Common myeloid progenitor, CD34-positive (primary cell): ENCODE measurements around the gene CFLAR.

Experiments
- CTCF ChIA-PET: fragments of 350-600 bp; sonication (Branson Sonifier 250); formaldehyde crosslinking; loops from one replicate; lab custom pipeline; 2021; ENCODE audit warnings: antibody characterized with exemption; lab: Charles Lee
- POLR2A ChIA-PET: fragments of 350-600 bp; sonication (Branson Sonifier 250); formaldehyde crosslinking; loops from one replicate; lab custom pipeline; 2021; ENCODE audit warnings: antibody characterized with exemption; lab: Charles Lee
- DNase-seq, 3 donors: peaks; one replicate each; pipeline versions ENCODE4 v3.0.0 to v3.0.0-alpha.2; 2013
- H3K27ac ChIP-seq, 2 experiments: 1 replicate in 1 of 2; 2 replicates in 1 of 2; pipeline ENCODE4 v1.7.0; 2013; ENCODE audit warnings: inconsistent platforms in 2 of 2, low read length in 2 of 2, mild to moderate bottlenecking in 2 of 2, low read depth in 1 of 2, moderate library complexity in 1 of 2; ENCODE audit not compliant: severe bottlenecking in 2 of 2, insufficient read depth in 1 of 2, poor library complexity in 1 of 2
- H3K27me3 ChIP-seq, 5 experiments: replicated peaks in 2 of 5; 1 replicate in 3 of 5; 2 replicates in 2 of 5; pipeline versions ENCODE4 v1.6.1 to v1.7.0; 2013; ENCODE audit warnings: low read length in 4 of 5, mild to moderate bottlenecking in 2 of 5, moderate library complexity in 2 of 5, inconsistent platforms in 1 of 5; ENCODE audit not compliant: insufficient read depth in 5 of 5, control insufficient read depth in 4 of 5
- H3K36me3 ChIP-seq, 4 experiments: 1 replicate in 2 of 4; 2 replicates in 2 of 4; pipeline versions ENCODE4 v1.6.1 to v1.7.0; 2013; ENCODE audit warnings: low read length in 3 of 4, control low read depth in 1 of 4, mild to moderate bottlenecking in 1 of 4; ENCODE audit not compliant: control insufficient read depth in 4 of 4, insufficient read depth in 4 of 4
- H3K4me1 ChIP-seq, 4 experiments: 1 replicate in 3 of 4; 2 replicates in 1 of 4; pipeline versions ENCODE4 v1.6.1 to v1.7.1; 2013; ENCODE audit warnings: low read length in 3 of 4, mild to moderate bottlenecking in 3 of 4, control low read depth in 1 of 4, inconsistent platforms in 1 of 4, moderate library complexity in 1 of 4; ENCODE audit not compliant: control insufficient read depth in 4 of 4, insufficient read depth in 4 of 4; ENCODE audit errors: control extremely low read depth in 1 of 4
- H3K4me3 ChIP-seq, 7 experiments: 1 replicate in 4 of 7; 2 replicates in 3 of 7; pipeline versions ENCODE4 v1.5.1 to v1.7.0; 2013; ENCODE audit warnings: mild to moderate bottlenecking in 7 of 7, low read length in 6 of 7, moderate library complexity in 6 of 7, inconsistent platforms in 2 of 7, low read depth in 2 of 7, control low read depth in 1 of 7; ENCODE audit not compliant: insufficient read depth in 4 of 7, control insufficient read depth in 1 of 7; ENCODE audit errors: extremely low read depth in 1 of 7
- H3K9me3 ChIP-seq, 5 experiments: 1 replicate in 4 of 5; 2 replicates in 1 of 5; pipeline versions ENCODE4 v1.6.1 to v1.7.1; 2013; ENCODE audit warnings: low read length in 4 of 5, mild to moderate bottlenecking in 2 of 5, inconsistent platforms in 1 of 5, low read depth in 1 of 5, moderate library complexity in 1 of 5; ENCODE audit not compliant: control insufficient read depth in 4 of 5, insufficient read depth in 2 of 5; ENCODE audit errors: control extremely low read depth in 1 of 5
- WGBS: methylation state at CpG from one replicate; pipeline ENCODE4 v1.1.5; 2013; ENCODE audit not compliant: insufficient coverage; 5-methylcytosine and 5-hydroxymethylcytosine counted together

CFLAR gene

GRCh38 chr2:201152517-201152916 is 36.6 kb downstream of the CFLAR start:
- ChIA-PET CTCF (interaction anchor here (0.6 to 3.7 kb wide), 6 partner anchors 9 to 228 kb away, joined by 3 to 34 read pairs (median 4); no protein-coding TSS in a partner anchor), POLR2A (interaction anchor here (0.6 to 1.6 kb wide), 2 partner anchors 35 to 63 kb away, joined by 3 read pairs; no protein-coding TSS in a partner anchor)
- H3K9me3 ChIP-seq: no peaks in the 10 kb centered on the region
- H3K27ac ChIP-seq: no peak overlapping the region
- H3K27me3 ChIP-seq: no peaks in the 10 kb centered on the region
- H3K36me3 ChIP-seq: peaks cover 12 to 60% (median 50%) of the 10 kb centered on the region in 4 experiments
- peaks cover 5 to 36% (median 25%) of the 10 kb centered on the region in 4 experiments for H3K4me1 ChIP-seq
- WGBS: 86% methylated on average over 1 of the region's 1 CpG
- no peak for DNase-seq
- H3K4me3 ChIP-seq: no peak overlapping the region

GRCh38 chr2:201152999-201153815 is 37.2 kb downstream of the CFLAR start:
- ChIA-PET POLR2A (interaction anchor here (1.6 kb wide), 1 partner anchor 36 kb away, joined by 3 read pairs; no protein-coding TSS in a partner anchor), CTCF (interaction anchor here (1.0 to 3.7 kb wide), 6 partner anchors 10 to 250 kb away, joined by 3 to 34 read pairs (median 4); no protein-coding TSS in a partner anchor)
- Histone ChIP-seq H3K4me3 (no peak overlapping the region), H3K27ac (peak overlapping the region in 1 of 2 experiments; percentile 36), H3K4me1 (peaks cover 6 to 43% (median 30%) of the 10 kb centered on the region in 4 experiments), H3K27me3 (no peaks in the 10 kb centered on the region), H3K9me3 (no peaks in the 10 kb centered on the region), H3K36me3 (peaks cover 13 to 60% (median 49%) of the 10 kb centered on the region in 4 experiments)
- WGBS: 100% methylated on average over 1 of the region's 6 CpGs
- DNase-seq: peak in 1 of 3 donors; percentile 61

GRCh38 chr2:201154615-201155399 is 38.8 kb downstream of the CFLAR start:
- no peak overlapping the region for H3K4me3 ChIP-seq
- H3K27me3 ChIP-seq: no peaks in the 10 kb centered on the region
- DNase-seq: no peak
- ChIA-PET CTCF (interaction anchor here (0.9 to 3.7 kb wide), 8 partner anchors 11 to 251 kb away, joined by 3 to 34 read pairs (median 4); partner anchors contain the start of gene CFLAR), POLR2A (no interaction called here)
- peaks cover 13 to 51% (median 42%) of the 10 kb centered on the region in 4 experiments for H3K36me3 ChIP-seq
- 95% methylated on average over 4 of the region's 9 CpGs for WGBS
- no peaks in the 10 kb centered on the region for H3K9me3 ChIP-seq
- peaks cover 12 to 55% (median 35%) of the 10 kb centered on the region in 4 experiments for H3K4me1 ChIP-seq
- H3K27ac ChIP-seq: no peak overlapping the region

GRCh38 chr2:201156036-201156435 is 40.1 kb downstream of the CFLAR start:
- Histone ChIP-seq H3K9me3 (no peaks in the 10 kb centered on the region), H3K4me1 (peaks cover 12 to 54% (median 31%) of the 10 kb centered on the region in 4 experiments), H3K27me3 (no peaks in the 10 kb centered on the region), H3K36me3 (peaks cover 21 to 55% (median 43%) of the 10 kb centered on the region in 4 experiments), H3K27ac (peak overlapping the region in 1 of 2 experiments; percentile 40), H3K4me3 (no peak overlapping the region)
- ChIA-PET CTCF (interaction anchor here (0.7 to 2.6 kb wide), 2 partner anchors 28 to 38 kb away, joined by 3 to 16 read pairs; no protein-coding TSS in a partner anchor), POLR2A (no interaction called here)
- 82% methylated on average over 2 of the region's 6 CpGs for whole genome bisulfite sequencing
- DNase-seq: no peak

- peaks cover 21 to 55% (median 43%) of the 10 kb centered on the region in 4 experiments for H3K36me3 ChIP-seq
- peaks cover 12 to 49% (median 28%) of the 10 kb centered on the region in 4 experiments for H3K4me1 ChIP-seq
- CTCF ChIA-PET: interaction anchor here (1.8 to 7.0 kb wide), 3 partner anchors 12 to 250 kb away, joined by 11 to 107 read pairs (median 17); partner anchors contain the start of gene CFLAR
Observed at GRCh38 chr2:201156640-201157039, 40.7 kb downstream of the CFLAR start.

GRCh38 chr2:201157694-201158093 is 41.7 kb downstream of the CFLAR start:
- ChIA-PET CTCF (interaction anchor here (0.9 to 7.0 kb wide), 28 partner anchors 9 to 266 kb away, joined by 3 to 107 read pairs (median 5); partner anchors contain the start of genes CASP10, CFLAR and ORC2), POLR2A (interaction anchor here (0.6 to 2.5 kb wide), 7 partner anchors 10 to 303 kb away, joined by 3 to 27 read pairs (median 4); partner anchors contain the start of genes CFLAR, NIF3L1 and PPIL3)
- Histone ChIP-seq H3K27ac (peak overlapping the region in 1 of 2 experiments; percentile 85), H3K4me1 (peaks cover 12 to 46% (median 24%) of the 10 kb centered on the region in 4 experiments), H3K9me3 (no peaks in the 10 kb centered on the region), H3K36me3 (peaks cover 25 to 58% (median 42%) of the 10 kb centered on the region in 4 experiments), H3K27me3 (no peaks in the 10 kb centered on the region), H3K4me3 (peak overlapping the region in 3 of 7 experiments; percentile 21 to 51 (median 42))
- no peak for DNase-seq
- 8% methylated on average over 2 of the region's 4 CpGs for WGBS

More at GRCh38 chr2:201156640-201157039, 40.7 kb downstream of the CFLAR start:
- POLR2A ChIA-PET: no interaction called here
- no CpG with 5 or more reads among the region's 1 CpG for WGBS
- no peaks in the 10 kb centered on the region for H3K9me3 ChIP-seq
- peak overlapping the region in 1 of 2 experiments; percentile 85 for H3K27ac ChIP-seq
- H3K4me3 ChIP-seq: no peak overlapping the region
- no peaks in the 10 kb centered on the region for H3K27me3 ChIP-seq
- DNase-seq: no peak
